GM18499 (cell line): ENCODE results near the gene PNMA1.
"Not testable (repeated sequence)": the region's sequence is repeated elsewhere in the genome, so short reads cannot be mapped to it uniquely, and the experiment has no call there.

ENCODE experiments used
- ATAC-seq: cut with Tn5 transposase; IDR thresholded peaks from one replicate; pipeline ENCODE4 v1.9.1; 2021; ENCODE audit warnings: moderate number of reproducible peaks; ENCODE audit not compliant: insufficient read depth, unreplicated experiment

PNMA1 gene

GRCh38 chr14:73719361-73719760 is 5.2 kb upstream of the PNMA1 start:
- ATAC-seq: no peak

DNA sequence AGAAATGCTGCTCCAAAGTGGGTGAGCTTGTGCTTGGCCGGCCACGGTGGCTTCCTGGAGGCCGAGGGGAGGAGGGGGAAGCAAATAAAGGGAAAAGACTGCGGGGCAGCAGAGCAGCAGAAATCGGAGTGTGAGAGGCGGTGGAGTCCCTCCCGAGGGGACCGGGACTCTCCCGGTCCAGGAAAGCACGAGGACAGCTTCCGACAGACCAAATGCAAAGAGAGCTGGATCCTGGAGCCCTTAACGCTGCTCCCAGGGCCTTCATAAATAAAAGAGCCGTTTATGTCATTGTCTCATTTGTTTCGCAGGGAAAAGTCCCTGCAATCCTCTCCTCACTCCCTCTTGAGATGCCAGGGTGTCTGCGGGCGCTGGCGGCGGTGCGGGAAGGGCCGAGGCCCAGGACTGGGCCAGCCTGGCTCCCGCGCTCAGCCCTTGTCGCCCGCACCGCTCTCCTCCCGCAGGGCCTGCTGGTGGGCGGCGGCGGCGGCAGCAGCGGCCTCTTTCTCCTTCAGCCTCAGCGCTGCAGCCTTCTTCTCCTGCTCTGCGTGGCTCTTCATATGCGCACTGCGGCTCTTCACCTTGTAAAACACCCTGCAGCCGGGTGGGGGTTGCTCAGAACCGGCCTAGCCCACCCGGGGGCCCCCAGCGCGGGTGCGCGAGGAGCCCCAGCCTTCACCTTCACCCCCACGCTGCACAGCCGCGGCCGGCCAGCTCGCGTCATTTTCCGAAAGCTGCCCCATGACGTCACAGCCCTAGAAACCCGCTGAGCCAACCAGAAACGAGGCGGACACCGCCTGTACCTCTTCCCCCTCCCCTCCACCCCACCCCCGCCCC is 4.5 kb upstream of the PNMA1 start:
- ATAC-seq: no peak

- no peak for ATAC-seq
These were observed 3.7 kb upstream of the PNMA1 start for GRCh38 chr14:73717711-73718417.

DNA sequence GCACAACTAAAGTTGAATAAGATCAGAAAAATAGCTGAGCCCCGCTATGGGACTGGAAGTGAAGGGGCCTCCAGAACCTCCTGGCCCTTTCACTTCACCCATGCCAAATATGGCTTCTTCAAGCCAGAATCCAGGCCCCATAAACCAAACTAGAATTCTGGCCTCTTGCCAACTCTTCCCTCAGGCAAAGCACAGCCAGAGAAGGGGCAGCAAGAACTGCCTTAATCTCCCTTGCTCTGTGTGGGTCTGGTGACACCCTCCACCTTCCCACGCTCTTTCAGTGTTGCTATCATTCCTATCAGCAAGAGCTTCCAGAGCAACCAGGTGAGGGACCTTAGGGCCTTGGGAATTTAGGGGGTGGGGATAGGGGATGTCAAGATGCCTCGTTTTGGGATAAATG is 3.1 kb upstream of the PNMA1 start:
- no peak for ATAC-seq

DNA sequence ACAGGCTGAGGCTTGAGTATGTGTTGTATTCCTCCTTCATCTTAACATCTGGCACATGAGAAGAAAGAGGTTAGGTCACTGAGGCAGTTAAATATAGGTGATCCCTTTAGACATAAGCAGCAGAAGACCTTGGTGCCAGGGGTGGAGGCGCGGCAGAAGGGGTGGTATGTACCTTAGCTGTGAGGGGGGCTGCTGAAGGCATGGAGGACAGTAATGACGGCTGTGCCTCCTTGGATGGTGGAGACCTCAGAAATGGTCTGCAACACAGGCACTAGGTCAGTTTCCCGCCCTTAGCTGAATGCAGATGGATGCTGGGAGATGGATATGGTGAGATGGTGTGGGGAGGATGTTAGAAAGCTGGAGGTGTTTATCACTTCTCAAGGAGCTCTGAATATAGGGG is 1.5 kb upstream of the PNMA1 start:
- ATAC-seq: no peak

GRCh38 chr14:73714656-73715081 is 485 bp upstream of the PNMA1 start:
- no peak for ATAC-seq

- no peak for ATAC-seq
These were observed 880 bp downstream of the PNMA1 start for GRCh38 chr14:73713206-73713802.

DNA sequence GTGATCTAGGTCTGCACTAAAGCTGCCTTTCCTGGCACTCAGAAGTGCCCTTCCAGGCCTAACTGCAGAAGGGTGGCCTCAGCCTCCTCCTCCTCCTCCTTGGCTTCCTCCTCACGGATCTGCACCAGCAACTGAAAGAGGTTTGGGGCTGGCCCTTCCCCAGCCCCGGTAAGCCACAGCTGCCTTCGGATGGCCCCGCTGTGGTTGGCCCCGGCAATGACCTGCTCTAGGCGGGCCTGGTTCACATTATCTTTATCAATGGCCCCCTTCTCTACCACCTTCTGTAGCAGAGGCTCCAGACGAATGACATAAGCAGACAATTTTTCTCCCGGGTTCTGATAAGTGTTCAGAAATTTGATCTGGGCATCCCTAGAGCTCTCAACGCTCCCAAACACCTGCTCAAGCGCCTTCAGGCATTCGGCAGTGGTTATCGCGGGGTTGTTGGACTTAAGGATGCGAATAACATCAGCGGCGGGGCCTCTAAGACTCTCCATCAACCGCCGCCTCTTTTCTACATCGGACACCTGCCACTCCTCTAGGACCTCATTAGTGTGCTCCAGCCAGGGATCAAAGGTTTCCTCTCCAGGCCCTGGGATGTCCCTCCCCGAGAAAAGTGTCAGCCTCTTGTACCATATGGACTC is 1.5 kb downstream of the PNMA1 start:
- ATAC-seq: no peak

DNA sequence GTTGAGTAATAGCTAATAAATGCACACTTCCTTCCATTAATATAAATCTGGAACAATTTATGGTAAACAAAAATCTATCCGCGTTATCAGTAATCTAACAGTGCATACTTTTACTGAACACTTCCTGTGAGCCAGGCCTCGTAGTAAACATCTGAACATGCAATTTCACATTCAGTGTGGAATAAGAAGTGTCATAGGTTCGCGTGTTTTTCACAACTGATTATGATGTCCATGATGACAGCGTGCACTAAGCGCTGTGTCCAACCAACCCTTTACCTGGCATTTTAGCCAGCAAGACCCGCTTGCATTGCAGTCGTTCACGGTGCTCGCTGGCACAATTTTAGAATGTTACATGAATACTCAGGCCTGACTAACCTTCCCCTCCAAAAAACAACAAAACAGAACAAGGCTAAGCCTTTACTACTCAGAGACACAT is 2.1 kb downstream of the PNMA1 start:
- ATAC-seq: no peak

- ATAC-seq: no peak
These were observed 3.4 kb downstream of the PNMA1 start for GRCh38 chr14:73710737-73711136.

GRCh38 chr14:73709904-73710469 is 4.2 kb downstream of the PNMA1 start:
- no peak for ATAC-seq

DNA sequence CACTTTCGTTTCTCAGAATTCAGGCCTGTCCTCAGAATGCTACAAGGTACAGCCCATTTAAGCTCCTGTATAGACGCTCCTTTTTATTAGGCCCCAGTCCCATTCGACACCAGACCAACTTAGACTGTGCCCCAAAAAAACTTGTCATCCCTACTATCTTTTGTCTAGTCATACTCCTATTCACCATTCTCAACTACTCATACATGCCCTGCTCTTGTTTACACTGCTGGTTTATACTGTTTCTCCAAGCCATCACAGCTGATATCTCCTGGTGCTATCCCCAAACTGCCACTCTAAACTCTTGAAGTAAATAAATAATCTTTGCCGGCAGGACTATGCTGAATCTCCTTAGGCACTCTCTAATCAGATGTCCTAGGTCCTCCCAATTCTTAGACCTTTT is 6.1 kb downstream of the PNMA1 start:
- not testable (repeated sequence) for ATAC-seq

GRCh38 chr14:73700325-73700724 is 13.9 kb downstream of the PNMA1 start:
- ATAC-seq: no peak

DNA sequence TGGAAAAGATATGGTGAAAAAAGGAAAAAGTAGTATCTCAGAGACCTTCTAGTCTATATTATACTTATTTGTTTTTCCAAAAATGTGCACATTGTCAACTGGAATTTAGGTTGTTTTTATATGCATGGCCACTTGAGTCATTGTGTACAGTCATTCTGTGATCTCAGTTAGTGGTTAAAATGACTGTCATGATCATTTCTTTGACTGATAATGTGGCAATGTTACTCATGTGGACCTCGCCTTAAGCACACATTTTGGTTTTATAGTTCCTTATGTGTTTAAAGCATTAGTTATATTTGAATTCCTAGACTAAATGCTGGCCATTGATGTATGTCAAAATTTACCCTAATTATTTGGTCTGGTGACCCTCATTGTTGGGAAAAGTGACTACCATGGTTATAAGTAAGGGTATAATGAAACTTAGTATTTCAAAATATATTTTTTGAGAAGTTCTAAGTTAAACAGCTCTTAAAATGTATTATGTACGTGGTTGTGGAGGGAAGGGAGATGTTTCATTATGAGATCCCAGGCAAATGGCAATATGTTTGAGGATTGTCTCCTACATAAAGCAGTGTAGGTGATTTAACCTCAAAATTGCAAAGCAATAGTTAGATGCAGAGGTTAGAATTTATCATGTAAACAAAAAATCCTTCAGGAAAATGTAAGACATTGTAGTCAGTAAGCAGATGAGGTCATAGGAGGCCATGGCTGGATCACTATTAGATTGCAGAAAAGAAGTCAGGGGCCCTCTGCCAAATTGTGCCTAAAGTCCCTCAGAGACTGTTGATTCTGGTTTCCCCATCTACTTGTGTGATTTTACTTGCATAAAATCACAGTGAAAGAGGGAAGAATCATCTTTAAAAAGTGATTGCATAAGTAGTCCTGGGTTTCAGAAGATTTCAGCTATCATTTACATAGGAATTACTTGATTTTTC is 17.5 kb downstream of the PNMA1 start:
- peak; percentile 57 for ATAC-seq

GRCh38 chr14:73695997-73696396 is 18.2 kb downstream of the PNMA1 start:
- ATAC-seq: peak; percentile 37

- ATAC-seq: no peak
These were observed 19.1 kb downstream of the PNMA1 start for GRCh38 chr14:73695082-73695481.

- ATAC-seq: no peak
These were observed 20.1 kb downstream of the PNMA1 start for GRCh38 chr14:73694083-73694482.

GRCh38 chr14:73686901-73687300 is 27.3 kb downstream of the PNMA1 start:
- no peak for ATAC-seq

DNA sequence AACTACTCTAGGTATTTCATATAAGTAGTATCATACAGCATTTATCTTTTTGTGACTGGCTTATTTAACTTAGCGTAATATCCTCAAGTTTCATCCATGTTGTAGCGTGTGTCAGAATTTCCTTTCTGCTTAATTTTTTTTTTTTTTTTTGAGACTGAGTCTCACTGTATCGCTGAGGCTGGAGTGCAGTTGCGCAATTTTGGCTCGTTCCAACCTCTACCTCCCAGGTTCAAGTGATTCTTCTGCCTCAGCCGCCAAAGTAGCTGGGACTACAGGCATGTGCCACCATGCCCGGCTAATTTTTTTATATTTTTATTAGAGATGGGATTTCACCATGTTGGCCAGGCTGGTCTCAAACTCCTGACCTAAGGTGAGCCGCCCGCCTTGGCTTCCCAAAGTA is 28.9 kb downstream of the PNMA1 start:
- no peak for ATAC-seq
